MCF 10A (cell line): ENCODE data around the gene FBXO15. TPM values are rescaled to one million over a fixed set of nuclear protein-coding genes. Genes with fewer than 3 reads are reported as not detected.

Experiments used
- BruUV-seq: library from RNA; stranded (reverse); fragments of 400-500 nt; replicated peaks from 2 replicates; lab custom pipeline; 2021; lab: Mats Ljungman, UMichigan
- CTCF ChIA-PET: fragments of 300-600 bp; sonication (Branson Sonifier 250); formaldehyde crosslinking; extraction: SDS; loops from one replicate; lab custom pipeline; 2021; ENCODE audit warnings: antibody characterized with exemption, inconsistent platforms; lab: Yijun Ruan, JAX
- POLR2A ChIA-PET: fragments of 300-600, 350-650 bp; sonication (Branson Sonifier 250); formaldehyde crosslinking; extraction: SDS; loops from one replicate; lab custom pipeline; 2020; ENCODE audit warnings: antibody characterized with exemption, inconsistent platforms; lab: Yijun Ruan, JAX
- DNase-seq: peaks from one replicate; pipeline ENCODE4 v3.0.0-alpha.2; 2018; ENCODE audit not compliant: unreplicated experiment
- H3K27ac Mint-ChIP-seq: one replicate; pipeline ENCODE4 v1.8.0; 2022; ENCODE audit warnings: mild to moderate bottlenecking, low read depth, mixed read lengths; ENCODE audit not compliant: unreplicated experiment
- H3K27me3 Mint-ChIP-seq: one replicate; pipeline ENCODE4 v1.8.0; 2022; ENCODE audit warnings: mixed read lengths; ENCODE audit not compliant: insufficient read depth, unreplicated experiment
- H3K36me3 Mint-ChIP-seq: one replicate; pipeline ENCODE4 v1.8.0; 2022; ENCODE audit warnings: mild to moderate bottlenecking, moderate library complexity, mixed read lengths; ENCODE audit not compliant: insufficient read depth, unreplicated experiment
- H3K4me1 Mint-ChIP-seq: one replicate; pipeline ENCODE4 v1.8.0; 2022; ENCODE audit warnings: mixed read lengths; ENCODE audit not compliant: insufficient read depth, unreplicated experiment
- H3K4me3 Mint-ChIP-seq: one replicate; pipeline ENCODE4 v1.8.0; 2022; ENCODE audit warnings: mild to moderate bottlenecking, moderate library complexity, mixed read lengths; ENCODE audit not compliant: unreplicated experiment
- H3K9me3 Mint-ChIP-seq: one replicate; pipeline ENCODE4 v1.8.0; 2022; ENCODE audit warnings: mixed read lengths; ENCODE audit not compliant: unreplicated experiment
- CTCF ChIP-seq: fragments of 200-600 bp; IDR thresholded peaks from one replicate; pipeline ENCODE4 v1.8.0; 2022; ENCODE audit warnings: antibody characterized with exemption, mild to moderate bottlenecking; ENCODE audit not compliant: unreplicated experiment
- intact Hi-C: fragments of 100-400 bp; cut with micrococcal nuclease; formaldehyde crosslinking; loops from 2 replicates; pipeline ENCODE4 v1.14.1; 2022
- total RNA-seq: library from RNA; stranded (reverse); gene quantifications from 2 replicates; pipeline ENCODE4 v1.2.3, GENCODE V29; 2022

FBXO15 gene
- total RNA-seq, 1 experiment from 2014 or later, result 0.79 TPM

GRCh38 chr18:74113711-74114110 is 33.9 kb downstream of the FBXO15 start:
- intact Hi-C loops, result loop anchor here (10.0 kb wide), 2 partner anchors 129 to 269 kb away; no protein-coding TSS in a partner anchor
- no peak for TF ChIP-seq CTCF
- H3K9me3 Mint-ChIP-seq, result peaks cover 9% of the 10 kb centered on the region
- POLR2A ChIA-PET, result no interaction called here
- CTCF ChIA-PET, result interaction anchor here (0.6 to 1.5 kb wide), 5 partner anchors 31 to 1416 kb away, joined by 3 to 7 read pairs (median 3); no protein-coding TSS in a partner anchor
- no peak overlapping the region for H3K27ac Mint-ChIP-seq
- H3K4me1 Mint-ChIP-seq, result no peaks in the 10 kb centered on the region
- no peak for DNase-seq
- no peaks in the 10 kb centered on the region for H3K27me3 Mint-ChIP-seq
- no peak overlapping the region for H3K4me3 Mint-ChIP-seq
- H3K36me3 Mint-ChIP-seq, result no peaks in the 10 kb centered on the region
- BruUV-seq, result no TSS peak

- no peaks in the 10 kb centered on the region for H3K4me1 Mint-ChIP-seq
- no TSS peak for BruUV-seq
- intact Hi-C loops, result loop anchor here (10.0 kb wide), 2 partner anchors 126 to 266 kb away; no protein-coding TSS in a partner anchor
- POLR2A ChIA-PET, result no interaction called here
- H3K27ac Mint-ChIP-seq, result no peak overlapping the region
- H3K9me3 Mint-ChIP-seq, result peaks cover 18% of the 10 kb centered on the region
- DNase-seq, result no peak
- H3K36me3 Mint-ChIP-seq, result no peaks in the 10 kb centered on the region
- peaks cover 12% of the 10 kb centered on the region for H3K27me3 Mint-ChIP-seq
- TF ChIP-seq CTCF, result no peak
- CTCF ChIA-PET, result interaction anchor here (0.6 to 0.9 kb wide), 4 partner anchors 131 to 1265 kb away, joined by 3 to 4 read pairs (median 3); no protein-coding TSS in a partner anchor
- no peak overlapping the region for H3K4me3 Mint-ChIP-seq
Observed at GRCh38 chr18:74110976-74111375, 36.7 kb downstream of the FBXO15 start.

- H3K4me3 Mint-ChIP-seq, result no peak overlapping the region
- POLR2A ChIA-PET, result interaction anchor here (0.7 kb wide), 2 partner anchors 23 to 715 kb away, joined by 3 read pairs; no protein-coding TSS in a partner anchor
- no peak for TF ChIP-seq CTCF
- no peaks in the 10 kb centered on the region for H3K4me1 Mint-ChIP-seq
- CTCF ChIA-PET, result no interaction called here
- no peaks in the 10 kb centered on the region for H3K36me3 Mint-ChIP-seq
- peaks cover 12% of the 10 kb centered on the region for H3K27me3 Mint-ChIP-seq
- BruUV-seq, result no TSS peak
- intact Hi-C loops, result loop anchor here (10.0 kb wide), 2 partner anchors 125 to 265 kb away; no protein-coding TSS in a partner anchor
- H3K9me3 Mint-ChIP-seq, result peaks cover 18% of the 10 kb centered on the region
- H3K27ac Mint-ChIP-seq, result no peak overlapping the region
- no peak for DNase-seq
Observed at GRCh38 chr18:74110149-74110548, 37.5 kb downstream of the FBXO15 start.

- Mint-ChIP-seq H3K4me1 (no peaks in the 10 kb centered on the region), H3K36me3 (no peaks in the 10 kb centered on the region), H3K27me3 (peaks cover 12% of the 10 kb centered on the region), H3K4me3 (no peak overlapping the region), H3K9me3 (peaks cover 18% of the 10 kb centered on the region), H3K27ac (no peak overlapping the region)
- intact Hi-C loops, result no loop called here
- ChIA-PET POLR2A (no interaction called here), CTCF (no interaction called here)
- no peak for TF ChIP-seq CTCF
- DNase-seq, result no peak
- BruUV-seq, result no TSS peak
Observed at GRCh38 chr18:74108460-74108859, 39.2 kb downstream of the FBXO15 start.
